ENCODE data around the gene RBM6. TPM values are rescaled to one million over a fixed set of nuclear protein-coding genes. Genes with fewer than 3 reads are reported as not detected.

The RBM6 gene
- total and polyA plus RNA-seq, 2 of the 4 experiments (the other 2 are of a cell fraction), result 38.5 to 64.6 TPM

DNA sequence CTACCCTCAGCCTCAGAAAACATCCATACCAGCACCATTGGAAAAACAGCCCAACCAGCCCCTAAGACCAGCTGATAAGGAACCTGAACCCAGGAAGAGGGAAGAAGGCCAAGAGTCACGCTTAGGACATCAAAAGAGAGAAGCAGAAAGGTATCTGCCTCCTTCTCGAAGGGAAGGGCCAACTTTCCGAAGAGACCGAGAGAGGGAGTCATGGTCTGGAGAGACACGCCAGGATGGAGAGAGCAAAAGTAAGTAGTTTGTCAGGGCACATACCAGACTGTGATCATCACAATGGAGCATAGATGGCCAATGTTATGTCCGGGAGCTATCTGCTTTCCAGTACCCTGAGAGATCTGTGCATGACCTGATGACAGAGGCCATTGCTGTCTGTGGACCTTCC is 117.8 kb downstream of the RBM6 start:
- CTCF ChIA-PET, result no interaction called here
- Histone ChIP-seq H3K56ac (ENCODE audit: extremely low read depth, insufficient read depth, low read length) (no peak overlapping the region), H3K27me3 (ENCODE audit: control insufficient read depth, insufficient read depth, low read length) (no peaks in the 10 kb centered on the region), H3K9me3 (ENCODE audit: control insufficient read depth, insufficient read depth, low read length) (no peaks in the 10 kb centered on the region), H2AK9ac (replicated peaks; ENCODE audit: low read depth, low read length, poor library complexity) (no peak overlapping the region), H2BK15ac (ENCODE audit: low read depth, low read length) (no peak overlapping the region), H3K79me1 (ENCODE audit: low read depth in 1 of 2, low read length in 2 of 2) (peaks cover 10 to 28% of the 10 kb centered on the region in 2 experiments), H3K36me3 (ENCODE audit: control insufficient read depth, insufficient read depth, low read length) (peaks cover 40% of the 10 kb centered on the region), H2AFZ (replicated peaks; ENCODE audit: low read length, poor library complexity) (no peak overlapping the region), H3K4me2 (ENCODE audit: low read depth, low read length) (no peak overlapping the region), H3K18ac (ENCODE audit: low read depth, low read length) (no peak overlapping the region), H3K4me3 (ENCODE audit: insufficient read depth, low read depth, low read length) (no peak overlapping the region), H3K14ac (replicated peaks; ENCODE audit: low read depth, low read length) (no peak overlapping the region), H3K4me1 (ENCODE audit: control insufficient read depth, insufficient read depth, low read length) (no peaks in the 10 kb centered on the region), H3K4ac (ENCODE audit: low read depth, low read length) (no peak overlapping the region), H3K23ac (ENCODE audit: low read depth, low read length) (peak overlapping the region; percentile 16; the same call in 1 of the 2 replicates), H2BK20ac (ENCODE audit: low read depth, low read length) (no peak overlapping the region), H3K9ac (ENCODE audit: low read depth, low read length) (no peak overlapping the region), H2BK5ac (ENCODE audit: low read depth, low read length, poor library complexity, severe bottlenecking) (no peak overlapping the region), H4K8ac (ENCODE audit: low read depth in 2 of 2, low read length in 2 of 2) (no peak overlapping the region), H3K9me1 (ENCODE audit: insufficient read depth, low read length) (peaks cover 5% of the 10 kb centered on the region), H4K20me1 (ENCODE audit: insufficient read depth, low read length) (0 out of 2 replicates have a peak, but pooled peaks cover 4% of the 10 kb centered on the region), H2BK120ac (ENCODE audit: low read depth, low read length) (no peak overlapping the region), H2AK5ac (ENCODE audit: low read depth, low read length) (no peak overlapping the region), H4K5ac (ENCODE audit: low read depth, low read length) (no peak overlapping the region), H4K91ac (ENCODE audit: insufficient read depth, low read depth, low read length) (no peak overlapping the region), H3K27ac (ENCODE audit: insufficient read depth, low read length) (no peak overlapping the region)
- POLR2A ChIA-PET (ENCODE audit: unreplicated experiment), result interaction anchor here (0.6 kb wide), 1 partner anchor 84 kb away, joined by 7 read pairs; no protein-coding TSS in a partner anchor
- no TSS peak for BruUV-seq (replicated peaks)
- no peak for DNase-seq
- WGBS, 2 experiments (ENCODE audit: extremely low coverage in 2 of 2, insufficient read length in 1 of 2), result no CpG with 5 or more reads among the region's 6 CpGs
- ATAC-seq (ENCODE audit: low read depth), result no peak
- intact Hi-C loops (cut with micrococcal nuclease), result no loop called here
- dilution Hi-C loops (cut with HindIII; ENCODE audit: low sequenced_read_pairs, unreplicated experiment), result no loop called here
- TF ChIP-seq RAD21 (IDR thresholded peaks at IDR 0.05; ENCODE audit: low read length) (no peak), CHD1 (IDR thresholded peaks at IDR 0.05; ENCODE audit: low read depth, low read length) (no peak), FOS (IDR thresholded peaks at IDR 0.05; ENCODE audit: low read depth, low read length) (no peak), CEBPB (IDR thresholded peaks at IDR 0.05; ENCODE audit: low read depth, low read length) (no peak), BHLHE40 (IDR thresholded peaks at IDR 0.05; ENCODE audit: low read depth, low read length) (no peak)
- in situ Hi-C loops (cut with MboI; ENCODE audit: low sequenced_read_pairs), result no loop called here
